Thyroid gland (tissue), 4 donors: ENCODE results near the gene ASIC2.

ENCODE experiments used
- POLR2A ChIP-seq, 2 donors: fragments of 450-650 bp; IDR thresholded peaks; one replicate each; pipeline ENCODE4 v1.6.1; 2017; ENCODE audit warnings: antibody characterized with exemption in 2 of 2, mild to moderate bottlenecking in 2 of 2, moderate library complexity in 1 of 2
- TF ChIP-seq, protein P1 (sequence below), 6 experiments: fragments of 200-600 bp in 3 of 6; fragments of 450-650 bp in 3 of 6; sonication (generic) in 3 of 6; IDR thresholded peaks; one replicate each; pipeline ENCODE4 v1.5.1; 2016 to 2019; ENCODE audit warnings: antibody characterized with exemption in 6 of 6, mild to moderate bottlenecking in 2 of 6, inconsistent platforms in 1 of 6, moderate library complexity in 1 of 6

DNA sequence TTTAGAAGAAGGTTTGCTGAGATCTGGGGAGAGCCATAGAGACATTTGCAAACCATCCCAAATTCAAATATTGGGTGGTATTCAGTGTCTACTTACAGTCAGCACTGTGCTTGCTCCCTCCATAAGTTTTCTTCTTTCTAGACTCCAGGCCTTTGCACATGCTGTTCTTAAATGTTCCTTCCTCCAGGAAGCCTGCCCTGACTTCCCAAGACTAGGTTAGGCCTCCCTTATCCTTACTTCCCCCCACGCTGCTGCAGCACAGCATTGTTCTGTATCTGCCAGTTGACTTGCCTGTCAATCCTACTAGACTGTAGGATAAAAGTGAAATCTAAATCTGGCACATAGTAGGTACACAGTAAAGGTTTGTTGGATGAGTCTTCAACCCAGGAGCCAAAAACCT lies 53.4 kb downstream of the ASIC2 start:
- TF ChIP-seq POLR2A (IDR thresholded peaks at IDR 0.05) = no peak
- TF ChIP-seq, protein P1, sequence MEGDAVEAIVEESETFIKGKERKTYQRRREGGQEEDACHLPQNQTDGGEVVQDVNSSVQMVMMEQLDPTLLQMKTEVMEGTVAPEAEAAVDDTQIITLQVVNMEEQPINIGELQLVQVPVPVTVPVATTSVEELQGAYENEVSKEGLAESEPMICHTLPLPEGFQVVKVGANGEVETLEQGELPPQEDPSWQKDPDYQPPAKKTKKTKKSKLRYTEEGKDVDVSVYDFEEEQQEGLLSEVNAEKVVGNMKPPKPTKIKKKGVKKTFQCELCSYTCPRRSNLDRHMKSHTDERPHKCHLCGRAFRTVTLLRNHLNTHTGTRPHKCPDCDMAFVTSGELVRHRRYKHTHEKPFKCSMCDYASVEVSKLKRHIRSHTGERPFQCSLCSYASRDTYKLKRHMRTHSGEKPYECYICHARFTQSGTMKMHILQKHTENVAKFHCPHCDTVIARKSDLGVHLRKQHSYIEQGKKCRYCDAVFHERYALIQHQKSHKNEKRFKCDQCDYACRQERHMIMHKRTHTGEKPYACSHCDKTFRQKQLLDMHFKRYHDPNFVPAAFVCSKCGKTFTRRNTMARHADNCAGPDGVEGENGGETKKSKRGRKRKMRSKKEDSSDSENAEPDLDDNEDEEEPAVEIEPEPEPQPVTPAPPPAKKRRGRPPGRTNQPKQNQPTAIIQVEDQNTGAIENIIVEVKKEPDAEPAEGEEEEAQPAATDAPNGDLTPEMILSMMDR (IDR thresholded peaks at IDR 0.05) = no peak
